ENCODE measurements around the gene NPPB.

NPPB gene

GRCh38 chr1:11878081-11878890, 19.5 kb upstream of the NPPB start:
- H3K27me3 ChIP-seq = no peaks in the 10 kb centered on the region
- H3K36me3 ChIP-seq = no peaks in the 10 kb centered on the region
- no peak for DNase-seq
- H3K4me3 ChIP-seq (ENCODE audit: low read depth, low read length) = no peak overlapping the region
- peaks cover 18% of the 10 kb centered on the region for H3K4me1 ChIP-seq
- TF ChIP-seq CTCF (IDR thresholded peaks at IDR 0.05; ENCODE audit: low read depth, low read length) = no peak
- no peaks in the 10 kb centered on the region for H3K9me3 ChIP-seq

- no peak for DNase-seq
- no peak overlapping the region for H3K4me3 ChIP-seq (ENCODE audit: low read depth, low read length)
- H3K36me3 ChIP-seq = no peaks in the 10 kb centered on the region
- no peak for TF ChIP-seq CTCF (IDR thresholded peaks at IDR 0.05; ENCODE audit: low read depth, low read length)
- H3K9me3 ChIP-seq = no peaks in the 10 kb centered on the region
- H3K27me3 ChIP-seq = no peaks in the 10 kb centered on the region
- H3K4me1 ChIP-seq = peaks cover 13% of the 10 kb centered on the region
Measured at GRCh38 chr1:11877074-11877473, 18.3 kb upstream of the NPPB start.

- Histone ChIP-seq H3K9me3 (no peaks in the 10 kb centered on the region), H3K27me3 (no peaks in the 10 kb centered on the region), H3K36me3 (no peaks in the 10 kb centered on the region), H3K4me3 (ENCODE audit: low read depth, low read length) (no peak overlapping the region), H3K4me1 (peaks cover 6% of the 10 kb centered on the region)
- no peak for DNase-seq
- no peak for TF ChIP-seq CTCF (IDR thresholded peaks at IDR 0.05; ENCODE audit: low read depth, low read length)
Measured at GRCh38 chr1:11875094-11875493, 16.3 kb upstream of the NPPB start.

- H3K27me3 ChIP-seq = no peaks in the 10 kb centered on the region
- no peak overlapping the region for H3K4me3 ChIP-seq (ENCODE audit: low read depth, low read length)
- H3K4me1 ChIP-seq = peaks cover 2% of the 10 kb centered on the region; the same call in 1 of the 2 replicates
- no peaks in the 10 kb centered on the region for H3K36me3 ChIP-seq
- TF ChIP-seq CTCF (IDR thresholded peaks at IDR 0.05; ENCODE audit: low read depth, low read length) = no peak
- DNase-seq = no peak
- no peaks in the 10 kb centered on the region for H3K9me3 ChIP-seq
Measured at GRCh38 chr1:11874624-11875023, 15.9 kb upstream of the NPPB start.

- TF ChIP-seq CTCF (IDR thresholded peaks at IDR 0.05; ENCODE audit: low read depth, low read length) = no peak
- Histone ChIP-seq H3K36me3 (no peaks in the 10 kb centered on the region), H3K9me3 (no peaks in the 10 kb centered on the region), H3K27me3 (no peaks in the 10 kb centered on the region), H3K4me1 (no peaks in the 10 kb centered on the region), H3K4me3 (ENCODE audit: low read depth, low read length) (no peak overlapping the region)
- DNase-seq = no peak
Measured at GRCh38 chr1:11874258-11874562, 15.5 kb upstream of the NPPB start.

GRCh38 chr1:11873395-11874257, 14.9 kb upstream of the NPPB start:
- Histone ChIP-seq H3K36me3 (no peaks in the 10 kb centered on the region), H3K27me3 (no peaks in the 10 kb centered on the region)

More at GRCh38 chr1:11873395-11874257, 14.9 kb upstream of the NPPB start:
- no peaks in the 10 kb centered on the region for H3K4me1 ChIP-seq
- no peaks in the 10 kb centered on the region for H3K9me3 ChIP-seq
- H3K4me3 ChIP-seq (ENCODE audit: low read depth, low read length) = no peak overlapping the region
- no peak for TF ChIP-seq CTCF (IDR thresholded peaks at IDR 0.05; ENCODE audit: low read depth, low read length)
- DNase-seq = no peak

All from BE2C (cell line).